COLO668 (cell line): ENCODE data around the gene PSAPL1.

Source experiments
- DNase-seq: peaks from one replicate; lab custom pipeline; 2025; ENCODE audit not compliant: unreplicated experiment; lab: John Stamatoyannopoulos, UW

PSAPL1 gene

DNA sequence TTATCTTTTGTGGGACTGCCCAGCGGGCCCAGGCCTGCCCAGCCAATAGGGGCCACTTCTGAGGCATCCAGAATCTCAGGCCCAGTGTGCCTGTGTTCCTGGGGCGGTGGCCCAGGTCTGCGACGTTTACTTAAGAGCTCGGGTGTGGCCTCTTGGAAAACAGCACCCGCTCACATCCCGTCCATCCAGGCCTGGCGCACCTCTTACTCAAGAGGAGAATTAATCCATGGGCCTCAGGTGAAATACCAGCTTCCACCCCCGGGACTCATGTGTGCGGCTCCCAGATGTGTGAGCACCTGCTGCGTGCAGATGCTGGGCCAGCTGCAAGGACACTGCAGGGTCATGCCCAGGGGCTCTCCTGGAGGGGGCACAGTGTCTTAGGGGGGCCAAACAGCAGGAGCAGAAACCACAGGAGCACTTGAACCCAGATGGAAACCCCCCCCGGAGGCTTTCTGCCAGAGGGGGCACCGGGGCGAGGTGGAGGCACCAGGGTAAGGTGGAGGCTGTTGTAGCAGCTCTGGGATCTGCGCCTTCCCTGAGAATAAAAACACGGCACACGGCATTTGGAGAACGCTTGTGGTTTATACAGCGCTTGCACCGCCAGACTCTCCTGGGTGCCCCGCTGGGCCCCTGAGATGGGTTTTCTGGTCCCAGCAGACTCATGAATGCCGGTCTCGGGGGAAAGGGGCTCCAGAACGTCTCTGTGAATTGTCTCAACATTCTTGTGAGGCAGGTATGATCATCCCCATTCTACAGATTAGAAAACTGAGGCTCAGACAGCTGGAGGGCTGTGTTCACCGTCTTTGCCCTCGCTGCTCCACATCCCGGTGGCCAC is 2.8 kb downstream of the PSAPL1 start:
- DNase-seq, result no peak

GRCh38 chr4:7430965-7431695 is 3.6 kb downstream of the PSAPL1 start:
- no peak for DNase-seq

GRCh38 chr4:7430368-7430964 is 4.3 kb downstream of the PSAPL1 start:
- no peak for DNase-seq

DNA sequence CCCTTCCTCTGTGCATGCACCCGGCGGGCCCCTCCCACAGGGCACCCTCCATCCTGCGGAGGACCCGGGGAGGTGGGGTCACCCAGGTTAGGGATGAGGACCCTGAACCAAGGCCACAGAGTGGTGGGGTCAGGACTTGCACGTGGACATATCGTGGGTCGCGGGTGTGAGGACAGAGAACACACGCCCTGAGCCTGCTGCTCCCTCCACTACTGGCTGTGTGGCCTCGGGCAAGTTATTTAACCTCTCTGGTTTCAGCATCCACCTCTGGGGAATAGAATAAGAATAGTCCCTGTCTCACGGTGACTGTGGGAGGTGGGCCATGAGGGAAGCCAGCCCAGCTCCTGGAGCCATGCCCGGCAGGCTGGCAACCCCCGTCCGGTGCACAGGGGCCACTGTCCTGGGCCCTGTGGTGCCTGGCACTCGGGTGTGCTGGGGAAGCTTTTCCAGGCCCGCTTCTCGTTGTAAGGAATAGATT is 5.1 kb downstream of the PSAPL1 start:
- DNase-seq, result no peak

DNA sequence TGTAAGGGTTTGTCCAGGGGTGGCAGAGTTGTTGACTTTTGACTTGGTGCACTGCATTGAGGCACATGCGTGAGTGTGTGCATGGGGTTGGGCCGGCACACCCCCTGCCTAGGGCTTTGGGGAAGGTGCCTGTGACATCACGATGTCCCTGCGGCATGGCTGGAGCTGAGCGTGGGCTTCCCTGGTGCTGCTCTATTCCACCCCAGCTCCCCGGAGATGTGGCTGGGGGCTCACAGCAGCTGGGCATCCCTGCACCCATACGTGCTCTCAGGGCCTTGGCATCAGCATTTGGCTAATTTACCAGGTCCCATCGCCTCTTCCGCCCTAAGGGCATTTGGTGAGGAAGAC is 5.7 kb downstream of the PSAPL1 start:
- no peak for DNase-seq

GRCh38 chr4:7428261-7429068 is 6.3 kb downstream of the PSAPL1 start:
- no peak for DNase-seq

DNA sequence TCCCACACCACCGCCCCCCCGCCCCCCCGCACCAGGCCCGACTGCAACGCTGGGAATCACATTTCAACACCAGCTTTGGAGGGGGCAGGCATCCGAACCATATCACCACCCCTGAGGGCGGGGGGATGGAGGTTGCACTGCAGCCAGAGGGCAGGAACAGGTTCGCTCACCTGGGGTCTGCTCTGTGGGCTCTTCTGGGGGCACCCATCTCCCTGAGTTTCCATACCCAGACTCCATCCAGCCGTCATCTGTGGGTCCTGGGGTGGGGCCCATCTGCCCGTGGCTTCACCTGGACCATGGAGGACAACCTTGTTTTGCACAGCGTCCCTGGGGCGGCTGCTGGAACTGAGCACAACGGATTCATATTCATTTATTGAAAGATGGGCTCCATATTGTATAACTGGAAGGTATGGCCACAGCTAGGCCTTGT is 6.9 kb downstream of the PSAPL1 start:
- DNase-seq, result no peak

GRCh38 chr4:7427361-7427760 is 7.4 kb downstream of the PSAPL1 start:
- DNase-seq, result no peak

DNA sequence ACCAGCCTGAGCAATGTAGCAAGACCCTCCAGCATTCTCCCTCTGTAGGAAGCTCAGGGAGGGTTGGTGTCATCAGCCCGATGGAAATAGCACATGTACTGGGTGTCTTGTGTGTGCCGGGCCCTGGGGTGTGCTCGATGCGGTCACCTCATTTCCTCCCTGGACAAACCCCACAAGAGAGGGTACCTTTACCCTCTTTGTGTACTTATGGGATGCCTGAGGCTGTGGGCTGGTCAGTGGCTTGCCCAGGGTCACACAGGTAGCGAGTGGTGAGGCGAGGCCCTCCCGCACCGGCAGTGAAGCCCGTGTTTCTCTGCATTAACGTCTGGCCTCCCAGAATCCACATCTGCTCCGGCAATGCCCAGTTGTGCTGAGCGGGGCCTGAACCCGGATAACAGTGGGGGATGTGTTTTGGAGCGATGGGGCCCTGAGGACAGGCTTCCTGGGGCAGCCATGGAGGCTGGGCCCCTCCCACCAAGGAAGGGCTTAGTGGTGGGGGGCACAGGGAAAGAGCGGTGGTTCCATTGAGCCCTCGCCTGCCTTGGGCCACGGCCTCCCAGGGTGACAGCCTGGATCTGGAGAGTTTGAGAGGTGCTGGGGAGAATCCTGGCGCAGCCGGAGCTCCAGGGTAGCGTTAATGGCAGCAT is 8.1 kb downstream of the PSAPL1 start:
- DNase-seq, result no peak

GRCh38 chr4:7425591-7426468 is 8.9 kb downstream of the PSAPL1 start:
- DNase-seq, result no peak

- DNase-seq, result no peak
These were observed 9.6 kb downstream of the PSAPL1 start for GRCh38 chr4:7425124-7425523.

- DNase-seq, result no peak
These were observed 10.1 kb downstream of the PSAPL1 start for GRCh38 chr4:7424553-7425111.

GRCh38 chr4:7423801-7424552 is 10.8 kb downstream of the PSAPL1 start:
- no peak for DNase-seq

DNA sequence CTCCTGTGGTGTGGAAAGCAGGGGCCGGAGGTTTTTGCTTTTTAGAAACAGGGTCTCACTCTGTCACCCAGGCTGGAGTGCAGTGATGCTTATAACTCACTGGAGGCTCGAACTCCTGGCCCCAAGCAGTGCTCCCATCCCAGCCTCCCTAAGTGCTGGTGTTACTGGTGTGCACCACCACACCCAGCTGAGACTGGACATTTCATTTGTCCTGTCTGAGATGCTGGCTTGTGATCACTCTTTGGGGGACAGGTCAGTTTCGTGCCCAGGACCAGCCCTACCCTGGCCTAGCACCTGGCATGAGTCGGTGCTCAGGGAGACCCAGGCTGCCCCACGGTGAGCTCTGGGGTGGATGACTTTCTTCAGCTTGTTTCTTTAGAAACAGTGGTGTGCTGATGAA is 11.3 kb downstream of the PSAPL1 start:
- no peak for DNase-seq

DNA sequence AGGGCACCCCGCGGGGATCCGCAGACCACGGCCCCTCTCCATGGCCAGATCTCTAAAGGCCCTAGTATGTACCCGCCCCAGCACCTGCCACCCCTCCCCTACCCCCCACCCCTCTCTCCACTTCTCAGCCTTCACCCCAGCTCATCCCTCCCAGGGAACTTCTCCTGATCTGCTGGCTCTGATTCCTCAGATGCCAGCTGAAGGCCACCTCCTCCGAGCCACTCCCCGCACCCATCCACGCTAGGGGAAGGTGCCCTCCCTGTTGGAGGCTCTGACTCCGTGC is 11.9 kb downstream of the PSAPL1 start:
- no peak for DNase-seq

DNA sequence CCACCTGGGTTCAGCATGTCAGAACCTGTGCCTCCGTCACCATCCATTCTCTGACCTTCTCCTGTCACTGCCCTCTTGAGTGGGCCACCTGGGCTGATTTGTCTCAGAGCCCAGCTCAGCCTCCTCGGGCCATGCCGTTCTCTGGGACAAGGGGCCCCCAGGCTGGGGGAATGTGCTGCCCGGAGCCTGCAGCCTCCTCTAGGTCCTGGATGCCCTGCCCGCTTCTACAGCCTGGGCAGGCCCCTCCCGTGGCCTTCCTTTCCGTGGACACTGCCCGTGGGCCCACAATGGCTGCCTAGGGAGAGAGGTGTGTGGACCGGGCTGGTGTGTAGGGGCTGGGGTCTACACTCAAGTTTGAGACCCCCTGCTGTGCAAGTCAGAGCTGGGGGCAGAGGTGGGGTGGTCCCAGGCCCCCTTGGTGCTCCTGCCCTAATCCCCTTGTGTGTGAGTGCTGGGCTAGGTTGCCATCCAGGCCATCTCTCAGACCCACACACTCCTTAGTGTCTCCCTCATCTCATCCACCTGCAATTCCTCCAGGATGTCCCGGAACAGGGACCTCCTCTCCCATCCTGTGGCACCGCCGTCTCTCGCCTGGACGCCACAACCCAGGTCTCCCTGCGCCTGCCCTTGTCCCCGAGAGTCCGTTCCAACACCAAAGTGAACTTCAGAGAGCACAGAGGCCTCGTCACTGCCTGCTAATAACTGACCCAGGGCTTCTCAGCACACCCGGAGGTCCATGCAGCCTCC is 12.4 kb downstream of the PSAPL1 start:
- no peak for DNase-seq

DNA sequence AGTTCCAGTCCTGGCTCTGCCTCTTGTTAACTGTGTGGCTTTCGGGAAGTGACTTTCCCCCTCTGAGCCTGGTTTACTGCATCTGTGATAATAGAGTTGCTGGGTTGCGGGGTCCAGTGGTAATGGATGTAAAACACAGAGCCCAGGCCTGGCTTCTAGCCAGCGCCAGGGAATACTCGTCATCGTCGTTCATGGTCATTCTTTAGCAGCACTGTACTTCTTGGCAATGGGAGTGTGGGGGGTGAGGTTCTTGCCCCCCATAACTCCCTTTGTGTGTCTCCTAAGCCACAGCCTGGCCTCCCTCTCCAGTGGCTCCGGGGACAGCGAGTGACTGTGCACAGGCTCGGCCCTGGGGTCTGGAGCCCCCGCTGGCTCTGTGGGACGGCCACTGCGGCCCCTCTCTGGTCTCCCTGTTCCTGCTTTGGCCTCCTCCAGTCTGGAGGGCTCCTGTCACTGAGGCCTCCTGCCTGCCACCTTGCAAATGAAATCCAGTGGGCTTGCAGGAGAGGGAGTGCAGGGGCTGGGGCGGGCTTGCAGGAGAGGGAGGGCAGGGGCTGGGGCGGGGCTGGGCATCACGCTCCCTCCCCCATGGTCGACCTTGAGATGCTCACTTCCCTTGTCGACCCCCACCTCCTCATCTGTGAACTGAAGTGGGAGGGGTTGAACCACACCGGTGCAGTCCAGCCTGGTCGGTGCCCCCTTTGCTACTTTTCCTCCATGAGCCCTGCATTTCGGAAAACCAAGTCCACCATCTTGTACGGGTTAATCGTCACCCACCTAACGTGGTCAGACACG is 13.2 kb downstream of the PSAPL1 start:
- no peak for DNase-seq
